Measurements from ENCODE around the gene FBP1. TPM values are rescaled to one million over a fixed set of nuclear protein-coding genes. Genes with fewer than 3 reads are reported as not detected.
"Not testable (repeated sequence)": the region's sequence is repeated elsewhere in the genome, so short reads cannot be mapped to it uniquely, and the experiment has no call there.

FBP1 gene
- total RNA-seq, 2 experiments from 2014 or later: 0.62 to 0.68 TPM

GRCh38 chr9:94586814-94587213 is 52.5 kb downstream of the FBP1 start:
- Mint-ChIP-seq H3K4me1 (ENCODE audit: low read depth) (peaks cover 22% of the 10 kb centered on the region), H3K36me3 (no peaks in the 10 kb centered on the region), H3K27me3 (peaks cover 12% of the 10 kb centered on the region), H3K9me3 (no peaks in the 10 kb centered on the region), H3K4me3 (no peak overlapping the region), H3K27ac (no peak overlapping the region)
- DNase-seq: peak; percentile 16
- intact Hi-C loops (cut with micrococcal nuclease): no loop called here
- CTCF ChIA-PET: interaction anchor here (1.2 kb wide), 1 partner anchor 36 kb away, joined by 3 read pairs; no protein-coding TSS in a partner anchor
- POLR2A ChIA-PET: no interaction called here

DNA sequence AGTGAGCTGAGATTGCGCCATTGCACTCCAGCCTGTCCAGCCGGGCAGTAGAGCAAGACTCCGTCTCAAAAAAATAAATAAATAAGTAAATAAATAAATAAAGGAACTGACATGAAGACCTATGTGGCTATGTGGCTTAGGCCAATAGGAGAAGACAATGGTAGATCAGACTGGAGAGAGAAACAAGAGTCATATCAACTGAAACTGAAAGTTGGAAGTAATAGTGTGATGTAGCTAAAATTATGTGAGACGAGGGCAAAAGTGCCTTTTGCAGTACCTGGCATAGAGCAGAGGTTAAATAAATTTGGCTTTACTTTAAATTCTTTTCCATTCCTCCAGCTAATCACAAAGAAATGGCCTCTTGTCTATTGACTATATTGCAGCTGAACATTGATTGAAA is 53.0 kb downstream of the FBP1 start:
- Mint-ChIP-seq H3K9me3 (no peaks in the 10 kb centered on the region), H3K4me3 (no peak overlapping the region), H3K27ac (no peak overlapping the region), H3K36me3 (no peaks in the 10 kb centered on the region), H3K27me3 (peaks cover 12% of the 10 kb centered on the region), H3K4me1 (ENCODE audit: low read depth) (peaks cover 22% of the 10 kb centered on the region)
- DNase-seq: no peak
- CTCF ChIA-PET: interaction anchor here (1.2 to 1.3 kb wide), 2 partner anchors 37 to 545 kb away, joined by 3 read pairs; no protein-coding TSS in a partner anchor
- intact Hi-C loops (cut with micrococcal nuclease): no loop called here
- POLR2A ChIA-PET: no interaction called here

GRCh38 chr9:94584555-94584954 is 54.8 kb downstream of the FBP1 start:
- no peak overlapping the region for H3K4me3 Mint-ChIP-seq
- POLR2A ChIA-PET: no interaction called here
- H3K4me1 Mint-ChIP-seq (ENCODE audit: low read depth): peaks cover 22% of the 10 kb centered on the region
- H3K27ac Mint-ChIP-seq: no peak overlapping the region
- CTCF ChIA-PET: no interaction called here
- H3K27me3 Mint-ChIP-seq: peaks cover 8% of the 10 kb centered on the region
- intact Hi-C loops (cut with micrococcal nuclease): no loop called here
- H3K9me3 Mint-ChIP-seq: no peaks in the 10 kb centered on the region
- H3K36me3 Mint-ChIP-seq: no peaks in the 10 kb centered on the region
- DNase-seq: peak; percentile 12

GRCh38 chr9:94581728-94582127 is 57.6 kb downstream of the FBP1 start:
- DNase-seq: no peak
- Mint-ChIP-seq H3K36me3 (no peaks in the 10 kb centered on the region), H3K27ac (no peak overlapping the region), H3K9me3 (no peaks in the 10 kb centered on the region), H3K27me3 (no peaks in the 10 kb centered on the region), H3K4me1 (ENCODE audit: low read depth) (peaks cover 15% of the 10 kb centered on the region), H3K4me3 (no peak overlapping the region)
- intact Hi-C loops (cut with micrococcal nuclease): no loop called here
- ChIA-PET CTCF (no interaction called here), POLR2A (no interaction called here)

- Mint-ChIP-seq H3K9me3 (no peaks in the 10 kb centered on the region), H3K36me3 (no peaks in the 10 kb centered on the region), H3K27me3 (peaks cover 5% of the 10 kb centered on the region), H3K4me1 (ENCODE audit: low read depth) (no peaks in the 10 kb centered on the region), H3K4me3 (no peak overlapping the region), H3K27ac (no peak overlapping the region)
- CTCF ChIA-PET: interaction anchor here (0.6 kb wide), 1 partner anchor 840 kb away, joined by 5 read pairs; no protein-coding TSS in a partner anchor
- DNase-seq: no peak
- POLR2A ChIA-PET: no interaction called here
- intact Hi-C loops (cut with micrococcal nuclease): no loop called here
These were observed 61.7 kb downstream of the FBP1 start for GRCh38 chr9:94577571-94577970.

- Mint-ChIP-seq H3K27me3 (peaks cover 6% of the 10 kb centered on the region), H3K27ac (no peak overlapping the region), H3K4me3 (no peak overlapping the region), H3K4me1 (ENCODE audit: low read depth) (no peaks in the 10 kb centered on the region), H3K36me3 (no peaks in the 10 kb centered on the region), H3K9me3 (no peaks in the 10 kb centered on the region)
- ChIA-PET POLR2A (no interaction called here), CTCF (interaction anchor here (0.6 kb wide), 1 partner anchor 840 kb away, joined by 5 read pairs; no protein-coding TSS in a partner anchor)
- intact Hi-C loops (cut with micrococcal nuclease): no loop called here
- DNase-seq: no peak
These were observed 62.3 kb downstream of the FBP1 start for GRCh38 chr9:94577036-94577435.

- H3K27ac Mint-ChIP-seq: no peak overlapping the region
- H3K4me3 Mint-ChIP-seq: no peak overlapping the region
- POLR2A ChIA-PET: no interaction called here
- CTCF ChIA-PET: no interaction called here
- peaks cover 6% of the 10 kb centered on the region for H3K27me3 Mint-ChIP-seq
- intact Hi-C loops (cut with micrococcal nuclease): no loop called here
- H3K4me1 Mint-ChIP-seq (ENCODE audit: low read depth): no peaks in the 10 kb centered on the region
- no peaks in the 10 kb centered on the region for H3K9me3 Mint-ChIP-seq
- no peaks in the 10 kb centered on the region for H3K36me3 Mint-ChIP-seq
- no peak for DNase-seq
These were observed 63.2 kb downstream of the FBP1 start for GRCh38 chr9:94576131-94576530.

DNA sequence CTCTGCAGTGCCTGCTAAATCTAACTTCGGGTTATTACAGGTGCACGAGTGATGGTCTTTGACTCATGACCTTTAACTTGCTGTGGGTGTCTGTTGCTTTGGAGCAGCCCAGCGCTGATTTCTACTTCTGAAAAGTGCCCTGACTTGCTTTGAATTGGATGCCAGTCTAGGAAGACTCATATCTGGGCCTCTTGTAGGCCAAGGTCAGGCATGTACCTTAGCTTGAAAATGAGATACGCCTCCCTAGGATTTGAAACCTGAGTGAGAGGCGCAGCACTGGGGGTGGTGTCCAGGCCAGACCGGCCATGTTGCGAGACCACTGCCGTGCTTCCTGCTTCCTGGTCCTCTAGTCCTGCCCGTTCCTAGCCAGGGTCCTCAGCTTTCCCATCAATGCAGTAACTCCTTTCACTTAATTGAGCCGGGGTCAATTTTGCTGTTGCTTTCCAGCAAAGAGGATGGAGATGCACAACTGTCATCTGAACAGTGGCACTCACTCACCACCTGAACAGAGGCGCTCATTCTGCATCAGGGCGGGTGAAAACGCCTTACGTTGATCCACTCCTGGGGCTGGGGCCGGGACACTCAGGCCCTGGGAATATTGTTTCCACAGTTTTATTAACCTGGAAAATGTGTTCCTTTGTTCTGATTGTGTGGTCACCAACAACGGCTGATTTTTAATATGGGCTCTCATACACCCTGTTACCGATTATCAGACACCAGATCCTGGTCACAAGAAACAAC is 70.2 kb downstream of the FBP1 start:
- no peak overlapping the region for H3K27ac Mint-ChIP-seq
- intact Hi-C loops (cut with micrococcal nuclease): no loop called here
- H3K27me3 Mint-ChIP-seq: peaks cover 1% of the 10 kb centered on the region
- H3K4me1 Mint-ChIP-seq (ENCODE audit: low read depth): no peaks in the 10 kb centered on the region
- no peak overlapping the region for H3K4me3 Mint-ChIP-seq
- DNase-seq: no peak
- POLR2A ChIA-PET: no interaction called here
- H3K9me3 Mint-ChIP-seq: peaks cover 3% of the 10 kb centered on the region
- CTCF ChIA-PET: interaction anchor here (0.6 kb wide), 1 partner anchor 508 kb away, joined by 3 read pairs; no protein-coding TSS in a partner anchor
- H3K36me3 Mint-ChIP-seq: no peaks in the 10 kb centered on the region

GRCh38 chr9:94568250-94568889 is 70.9 kb downstream of the FBP1 start:
- ChIA-PET CTCF (no interaction called here), POLR2A (no interaction called here)
- Mint-ChIP-seq H3K4me1 (ENCODE audit: low read depth) (no peaks in the 10 kb centered on the region), H3K27me3 (peaks cover 1% of the 10 kb centered on the region), H3K27ac (no peak overlapping the region), H3K4me3 (no peak overlapping the region), H3K36me3 (no peaks in the 10 kb centered on the region), H3K9me3 (peaks cover 5% of the 10 kb centered on the region)
- intact Hi-C loops (cut with micrococcal nuclease): no loop called here
- no peak for DNase-seq

- Mint-ChIP-seq H3K9me3 (peaks cover 5% of the 10 kb centered on the region), H3K4me1 (ENCODE audit: low read depth) (no peaks in the 10 kb centered on the region), H3K27ac (no peak overlapping the region), H3K4me3 (no peak overlapping the region), H3K27me3 (peaks cover 2% of the 10 kb centered on the region), H3K36me3 (no peaks in the 10 kb centered on the region)
- intact Hi-C loops (cut with micrococcal nuclease): no loop called here
- ChIA-PET CTCF (no interaction called here), POLR2A (no interaction called here)
- DNase-seq: no peak
These were observed 72.0 kb downstream of the FBP1 start for GRCh38 chr9:94567271-94567670.

DNA sequence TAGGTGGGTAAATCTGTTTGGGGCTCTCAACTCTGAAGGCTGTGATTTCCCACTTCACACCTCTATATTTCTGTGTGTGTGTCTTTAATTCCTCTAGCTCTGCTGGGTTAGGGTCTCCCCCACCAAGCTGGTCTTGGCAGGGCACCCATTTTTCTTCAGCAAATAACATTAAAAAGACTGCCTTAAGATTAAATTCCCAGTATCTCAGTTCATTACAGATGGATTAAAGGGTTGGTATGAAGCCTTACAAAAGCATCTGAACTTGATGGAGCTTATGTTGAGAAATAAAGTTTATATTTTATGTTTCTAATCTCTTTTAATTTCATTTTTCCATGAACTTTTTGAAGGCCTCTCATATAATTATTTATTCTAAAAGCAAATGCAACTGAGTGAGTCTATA is 72.8 kb downstream of the FBP1 start:
- ChIA-PET CTCF (no interaction called here), POLR2A (no interaction called here)
- intact Hi-C loops (cut with micrococcal nuclease): no loop called here

DNA sequence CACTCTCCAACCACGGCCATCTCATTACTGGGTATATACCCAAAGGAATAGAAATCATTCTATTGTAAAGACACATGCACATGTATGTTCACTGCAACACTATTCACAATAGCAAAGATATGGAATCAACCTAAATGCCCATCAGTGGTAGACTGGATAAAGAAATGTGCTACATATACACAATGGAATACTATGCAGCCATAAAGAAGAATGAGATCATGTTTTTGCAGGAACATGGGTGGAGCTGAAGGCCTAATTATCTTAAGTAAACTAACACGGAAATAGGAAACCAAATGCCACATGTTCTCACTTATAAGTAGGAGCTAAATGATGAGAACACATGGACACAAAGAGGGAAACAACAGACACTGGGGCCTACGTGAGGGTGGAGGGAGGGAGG is 75.0 kb downstream of the FBP1 start:
- H3K27me3 Mint-ChIP-seq; H3K9me3 Mint-ChIP-seq; intact Hi-C loops (cut with micrococcal nuclease); H3K4me1 Mint-ChIP-seq (ENCODE audit: low read depth); POLR2A ChIA-PET; CTCF ChIA-PET; H3K27ac Mint-ChIP-seq; H3K36me3 Mint-ChIP-seq; DNase-seq; H3K4me3 Mint-ChIP-seq: not testable (repeated sequence)

More for the DNA sequence above, 72.8 kb downstream of the FBP1 start:
- Mint-ChIP-seq H3K27me3 (peaks cover 3% of the 10 kb centered on the region), H3K4me3 (no peak overlapping the region), H3K4me1 (ENCODE audit: low read depth) (no peaks in the 10 kb centered on the region), H3K27ac (no peak overlapping the region), H3K36me3 (no peaks in the 10 kb centered on the region), H3K9me3 (peaks cover 5% of the 10 kb centered on the region)
- DNase-seq: no peak

DNA sequence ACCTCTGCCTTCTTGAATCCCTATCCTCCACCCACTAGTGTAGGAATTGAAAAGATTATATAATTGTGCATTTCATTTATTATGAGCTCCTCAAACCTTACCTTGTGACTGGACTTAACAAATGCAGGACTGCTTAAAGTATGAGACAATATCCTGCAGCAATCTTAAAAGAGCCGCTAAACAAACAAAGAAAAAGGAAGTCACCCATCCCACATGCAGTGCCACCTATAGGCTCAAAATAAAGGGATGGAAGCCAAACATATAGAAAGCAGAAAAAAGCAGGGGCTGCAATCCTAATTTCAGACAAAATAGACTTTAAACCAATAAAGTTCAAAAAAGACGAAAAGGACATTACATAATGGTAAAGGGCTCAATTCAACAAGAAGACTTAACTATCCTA is 75.8 kb downstream of the FBP1 start:
- H3K36me3 Mint-ChIP-seq: no peaks in the 10 kb centered on the region

More for the DNA sequence above, 75.8 kb downstream of the FBP1 start:
- Mint-ChIP-seq H3K9me3 (peaks cover 5% of the 10 kb centered on the region), H3K27me3 (peaks cover 3% of the 10 kb centered on the region), H3K27ac (no peak overlapping the region), H3K4me1 (ENCODE audit: low read depth) (no peaks in the 10 kb centered on the region), H3K4me3 (no peak overlapping the region)
- DNase-seq: no peak
- ChIA-PET POLR2A (no interaction called here), CTCF (no interaction called here)
- intact Hi-C loops (cut with micrococcal nuclease): no loop called here

All from activated CD4-positive, alpha-beta memory T cell treated with anti-CD3 and anti-CD28 coated beads for 36 hours (primary cell).